GM18505 (cell line): Measurements from ENCODE around the gene MASP1.
"Not testable (repeated sequence)": the region's sequence is repeated elsewhere in the genome, so short reads cannot be mapped to it uniquely, and the experiment has no call there.

Source experiments
- ATAC-seq: cut with Tn5 transposase; IDR thresholded peaks from one replicate; pipeline ENCODE4 v1.9.1; 2021; ENCODE audit not compliant: unreplicated experiment
- POLR2A ChIP-seq: IDR thresholded peaks from 4 replicates; pipeline ENCODE4 v1.6.1; 2011; ENCODE audit warnings: borderline replicate concordance; ENCODE audit not compliant: insufficient read depth, insufficient read length; ENCODE audit errors: extremely low read depth

Gene MASP1

GRCh38 chr3:187242900-187243299 is 48.6 kb downstream of the MASP1 start:
- TF ChIP-seq POLR2A = no peak
- no peak for ATAC-seq

DNA sequence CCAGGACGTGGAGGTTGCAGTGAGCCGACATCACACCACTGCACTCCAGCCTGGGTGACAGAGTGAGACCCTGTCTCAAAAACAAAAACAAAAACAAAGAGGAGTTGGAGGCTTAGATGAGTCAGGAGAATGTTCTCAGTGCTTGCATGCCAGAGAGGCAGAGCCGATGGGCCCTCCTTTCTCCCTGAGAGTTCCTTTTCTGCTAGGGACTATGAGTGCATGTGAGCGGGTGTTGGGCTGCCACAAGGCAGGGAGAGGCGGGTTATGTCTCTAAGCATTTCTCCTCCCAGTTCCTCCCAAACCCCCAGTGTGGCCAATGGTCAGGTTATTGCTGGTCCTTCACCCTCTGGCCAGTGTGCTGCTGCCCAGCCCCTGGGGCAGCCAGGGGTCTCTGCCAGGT is 49.1 kb downstream of the MASP1 start:
- TF ChIP-seq POLR2A = no peak
- ATAC-seq = no peak

- ATAC-seq = not testable (repeated sequence)
Observed at GRCh38 chr3:187238835-187239234, 52.7 kb downstream of the MASP1 start.

GRCh38 chr3:187238239-187238638 is 53.3 kb downstream of the MASP1 start:
- no peak for ATAC-seq
- no peak for TF ChIP-seq POLR2A

DNA sequence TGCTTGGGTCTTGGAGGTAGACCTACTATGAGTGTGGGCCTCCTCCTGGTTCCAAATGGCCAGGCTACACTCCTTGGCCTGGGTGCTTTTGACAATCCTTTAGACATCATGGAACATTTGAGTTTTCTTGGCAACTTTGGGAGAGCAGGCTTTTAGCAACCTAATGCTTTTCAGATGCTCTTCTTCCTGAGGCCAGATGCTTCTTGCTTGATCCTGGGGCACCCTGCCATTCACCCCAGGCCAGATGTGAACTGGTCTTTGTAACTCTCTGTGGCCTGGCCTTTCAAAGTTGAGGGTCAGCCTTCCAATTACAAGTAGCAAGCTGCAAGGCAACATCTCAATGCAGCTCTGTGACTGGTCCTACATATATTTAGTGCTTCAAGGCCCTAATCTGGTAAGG is 53.8 kb downstream of the MASP1 start:
- ATAC-seq = no peak
- no peak for TF ChIP-seq POLR2A

GRCh38 chr3:187236962-187237361 is 54.6 kb downstream of the MASP1 start:
- ATAC-seq = no peak
- TF ChIP-seq POLR2A = no peak

DNA sequence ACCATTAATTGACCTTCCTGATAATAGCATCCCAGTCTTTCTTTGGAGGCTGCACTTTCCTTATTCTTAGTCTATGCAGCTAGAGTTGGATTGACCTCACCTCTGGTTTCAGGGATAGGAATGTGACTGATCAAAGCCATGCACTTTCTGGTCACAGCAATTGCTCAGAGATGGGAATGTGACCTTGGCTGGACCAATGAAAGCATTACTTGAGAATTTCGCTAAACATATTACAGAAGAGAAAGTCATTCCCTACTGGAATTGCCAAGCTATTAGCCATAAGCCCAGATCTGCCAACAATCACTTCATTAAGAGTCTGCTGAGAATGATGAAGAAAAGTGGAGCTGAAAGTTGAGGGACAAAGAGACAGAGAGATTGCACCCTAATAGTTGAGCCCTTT is 61.5 kb downstream of the MASP1 start:
- no peak for TF ChIP-seq POLR2A
- no peak for ATAC-seq

DNA sequence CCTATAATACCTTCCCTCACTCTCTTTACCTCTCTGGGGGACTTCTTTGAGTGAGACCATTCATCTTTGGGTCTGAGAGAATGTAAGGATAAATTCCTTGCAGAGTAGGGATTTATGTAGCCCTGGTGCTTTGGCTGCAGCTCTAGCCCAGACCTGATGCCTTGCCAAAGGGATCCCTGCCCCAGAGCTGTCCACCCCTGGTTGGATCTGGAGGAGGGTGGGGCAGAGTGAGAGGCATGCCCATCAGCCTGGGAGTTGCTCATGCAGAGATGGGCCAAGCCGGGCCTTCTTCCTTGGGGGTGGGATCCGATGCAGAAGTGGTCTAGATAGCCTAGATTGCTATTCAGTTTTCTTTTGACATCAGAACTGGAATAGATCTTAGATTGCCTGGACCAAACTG is 62.8 kb downstream of the MASP1 start:
- TF ChIP-seq POLR2A = no peak
- no peak for ATAC-seq

- no peak for TF ChIP-seq POLR2A
- ATAC-seq = no peak
Observed at GRCh38 chr3:187227658-187228258, 63.8 kb downstream of the MASP1 start.

DNA sequence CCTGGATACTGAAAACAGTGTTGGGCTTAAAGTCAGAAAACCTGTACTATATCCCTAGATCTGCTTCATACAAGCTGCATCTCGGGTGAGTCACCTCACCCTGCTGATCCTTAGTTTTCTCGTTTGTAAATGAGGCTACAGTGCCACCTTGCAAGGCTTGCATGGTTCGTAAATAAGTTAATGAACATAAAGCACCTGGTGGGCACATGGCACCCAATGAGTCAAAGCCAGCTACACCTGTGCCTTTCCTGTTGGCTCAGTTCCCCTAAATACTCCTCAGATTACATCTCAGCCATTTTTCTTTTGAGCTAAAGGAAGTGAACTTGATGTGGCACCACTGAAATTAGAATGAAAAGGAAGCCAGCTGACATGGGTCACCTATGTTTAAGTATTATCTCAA is 67.7 kb downstream of the MASP1 start:
- no peak for ATAC-seq
- TF ChIP-seq POLR2A = no peak

- TF ChIP-seq POLR2A = no peak
- no peak for ATAC-seq
Observed at GRCh38 chr3:187222801-187223200, 68.7 kb downstream of the MASP1 start.

- no peak for TF ChIP-seq POLR2A
- ATAC-seq = no peak
Observed at GRCh38 chr3:187215460-187215859, 76.1 kb downstream of the MASP1 start.

DNA sequence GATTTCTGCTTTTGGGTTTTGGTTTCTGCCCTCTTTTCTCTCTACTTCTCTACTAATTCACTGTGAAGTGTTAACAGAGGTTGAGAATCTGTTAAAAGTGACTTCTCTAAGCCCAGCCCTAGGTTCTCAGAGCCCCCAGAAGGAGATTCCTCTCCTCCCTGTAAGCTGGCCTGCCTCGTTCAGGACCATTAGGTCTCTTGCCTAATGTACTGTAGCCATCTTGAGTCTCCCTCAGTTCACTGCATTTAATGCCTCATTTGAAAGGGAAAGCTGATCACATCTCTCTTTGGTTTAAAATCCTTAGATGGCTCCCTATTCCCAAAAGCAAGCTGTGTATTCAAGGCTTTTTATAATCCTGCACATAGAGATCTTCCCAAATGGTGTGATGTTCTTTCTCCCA is 77.9 kb downstream of the MASP1 start:
- TF ChIP-seq POLR2A = no peak
- no peak for ATAC-seq

GRCh38 chr3:187212705-187213104 is 78.8 kb downstream of the MASP1 start:
- TF ChIP-seq POLR2A = no peak
- no peak for ATAC-seq

- no peak for TF ChIP-seq POLR2A
- ATAC-seq = no peak
Observed at GRCh38 chr3:187212196-187212545, 79.4 kb downstream of the MASP1 start.
